Erythroblast (primary cell): ENCODE results near the gene TCF4.

ENCODE experiments used
- GATA1 ChIP-seq: IDR thresholded peaks from 2 replicates; pipeline ENCODE4 v1.6.1; 2011; ENCODE audit warnings: low read depth, mild to moderate bottlenecking, control low read depth, low read length, moderate library complexity
- POLR2A ChIP-seq: IDR thresholded peaks from 2 replicates; pipeline ENCODE4 v1.6.1; 2011; ENCODE audit warnings: mild to moderate bottlenecking, low read length

DNA sequence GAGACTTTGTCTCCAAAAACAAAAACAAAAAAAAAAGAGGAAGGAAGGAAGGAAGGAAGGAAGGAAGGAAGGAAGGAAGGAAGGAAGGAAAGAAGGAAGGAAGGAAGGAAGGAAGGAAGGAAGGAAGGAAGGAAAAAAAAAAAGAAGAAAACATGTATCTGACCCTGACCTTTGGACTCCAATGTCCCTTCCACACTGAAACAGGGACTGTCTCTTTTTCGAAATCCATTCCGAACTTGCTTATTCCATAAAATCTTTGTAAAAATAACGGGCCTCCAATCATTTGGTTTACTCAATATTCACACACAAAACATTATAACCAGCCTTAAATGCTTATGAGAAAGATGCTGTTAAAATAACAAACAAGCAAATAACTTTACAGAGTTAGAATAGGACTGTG is 225.7 kb downstream of the TCF4 start:
- no peak for TF ChIP-seq POLR2A
- TF ChIP-seq GATA1 = no peak
